H1 (cell line): ENCODE results near the gene ZDHHC9. TPM values are rescaled to one million over a fixed set of nuclear protein-coding genes. Genes with fewer than 3 reads are reported as not detected.

ENCODE experiments used
- polyA plus RNA-seq, 7 experiments: library from polyadenylated mRNA; depleted of rRNA in 3 of 7; stranded (reverse) in 5 of 7; unstranded in 2 of 7; fragments of >200 nt in 5 of 7; fragments of 200-250 nt in 2 of 7; gene quantifications; 1 replicate in 5 of 7; 2 replicates in 1 of 7; 4 replicates in 1 of 7; pipeline versions ENCODE4 v1.2.1 to v1.2.3, GENCODE V29; 2011 to 2013; ENCODE audit warnings: missing spikeins in 2 of 7, mixed read lengths in 2 of 7
- total RNA-seq: library from RNA; stranded (reverse); fragmentation: NEBNext Ultra II Directional; extraction: Animal tissue kit (Norgen Biotek cat#: 25700); gene quantifications from 2 replicates; pipeline ENCODE4 v1.2.1, GENCODE V29; 2021
- TF ChIP-seq, protein P1 (sequence below): IDR thresholded peaks from 2 replicates; pipeline ENCODE4 v1.6.1; 2011; ENCODE audit warnings: low read depth, mild to moderate bottlenecking, low read length; ENCODE audit not compliant: insufficient read depth

The ZDHHC9 gene
- total and polyA plus RNA-seq, 2 of the 8 experiments (the other 6 are each of a cell fraction or from before 2014, with no cell fraction given): 18.1 to 28.3 TPM

DNA sequence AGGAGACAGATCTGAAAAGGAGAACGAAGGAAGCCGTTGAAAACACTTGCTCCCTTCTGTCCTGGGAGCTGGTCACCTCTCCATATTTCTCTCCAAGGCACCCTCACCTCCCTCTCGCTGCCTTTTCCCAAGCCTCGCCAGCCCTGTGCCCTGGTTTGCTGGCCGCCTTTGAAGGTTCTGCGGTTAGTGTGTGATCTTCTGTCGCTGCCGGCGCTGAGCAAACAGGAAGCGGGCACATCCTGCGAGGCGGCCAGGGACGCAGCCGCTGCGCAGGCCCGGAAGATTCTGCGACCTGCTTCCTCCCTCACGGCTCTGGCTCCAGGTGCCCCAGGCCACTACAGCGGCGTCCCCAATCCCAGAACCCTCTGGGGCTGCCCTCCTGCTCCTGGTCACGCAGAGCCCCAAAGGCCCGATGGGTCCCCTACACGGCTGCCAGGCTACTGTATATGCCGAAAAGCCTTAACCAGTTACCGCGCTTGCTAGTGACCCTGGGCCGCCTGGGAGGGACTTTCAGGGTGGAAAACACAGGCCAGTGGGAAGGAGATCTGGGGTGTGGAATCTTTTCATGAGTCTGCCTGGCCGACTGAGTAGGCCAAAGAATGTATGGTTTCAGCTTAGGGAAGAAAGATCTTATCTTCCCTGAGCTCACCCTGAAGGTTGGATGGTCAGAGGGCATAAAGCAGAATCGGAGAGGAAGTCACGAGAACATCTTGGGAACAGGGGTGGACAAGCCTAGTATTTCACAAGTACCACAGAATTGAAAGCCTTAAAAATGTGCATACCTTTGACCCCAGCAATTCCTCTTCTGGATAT, 66.3 kb downstream of the ZDHHC9 start (continued):
- TF ChIP-seq, protein P1, sequence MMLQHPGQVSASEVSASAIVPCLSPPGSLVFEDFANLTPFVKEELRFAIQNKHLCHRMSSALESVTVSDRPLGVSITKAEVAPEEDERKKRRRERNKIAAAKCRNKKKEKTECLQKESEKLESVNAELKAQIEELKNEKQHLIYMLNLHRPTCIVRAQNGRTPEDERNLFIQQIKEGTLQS: no peak
- TF ChIP-seq, all 59 proteins: peak for 0
